CD4-positive, alpha-beta T cell treated with Interleukin-1 beta for 1 hour (primary cell): ENCODE measurements around the gene ITGA11.

Experiments
- DNase-seq, 2 donors: peaks; one replicate each; pipeline ENCODE4 v3.0.0-alpha.2; 2020 to 2022

Gene ITGA11

GRCh38 chr15:68307131-68307928 is 124.6 kb downstream of the ITGA11 start:
- DNase-seq: no peak

GRCh38 chr15:68305420-68305871 is 126.5 kb downstream of the ITGA11 start:
- DNase-seq: no peak

DNA sequence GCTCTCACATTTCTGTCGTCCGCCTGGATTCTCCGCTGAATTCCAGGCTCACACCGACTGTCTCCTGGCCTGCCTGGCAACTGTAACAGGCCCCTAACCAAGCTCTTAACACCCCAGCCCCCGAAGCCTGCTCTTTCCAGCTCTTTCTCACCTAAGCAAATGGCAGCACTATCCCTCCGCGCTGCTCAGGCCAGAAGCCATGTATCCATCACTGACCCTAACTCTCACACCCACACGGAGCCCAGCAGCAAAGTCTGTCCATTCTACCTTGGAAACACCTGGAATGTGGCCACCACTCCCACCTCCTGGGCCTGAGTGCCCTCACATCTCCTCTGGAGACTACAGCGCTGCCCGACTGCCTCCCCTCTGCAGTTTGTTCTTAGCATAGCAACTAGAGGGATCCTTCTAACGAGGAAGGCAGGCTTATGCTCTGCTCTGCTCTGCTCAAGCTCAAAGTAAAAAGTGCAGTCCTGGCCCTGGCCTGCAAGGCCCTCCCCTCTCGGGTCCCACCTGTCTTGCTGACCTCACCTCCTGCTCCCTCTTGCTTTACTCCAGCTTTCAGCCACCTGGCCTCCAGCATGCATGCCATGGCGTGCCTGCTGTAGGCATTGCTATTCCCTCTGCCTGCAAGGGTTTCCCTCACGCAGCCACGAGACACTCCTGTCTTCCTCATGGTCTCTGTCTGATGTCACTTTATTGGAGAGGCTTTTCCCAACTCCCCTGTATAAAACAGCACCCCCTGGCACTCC is 127.2 kb downstream of the ITGA11 start:
- no peak for DNase-seq

DNA sequence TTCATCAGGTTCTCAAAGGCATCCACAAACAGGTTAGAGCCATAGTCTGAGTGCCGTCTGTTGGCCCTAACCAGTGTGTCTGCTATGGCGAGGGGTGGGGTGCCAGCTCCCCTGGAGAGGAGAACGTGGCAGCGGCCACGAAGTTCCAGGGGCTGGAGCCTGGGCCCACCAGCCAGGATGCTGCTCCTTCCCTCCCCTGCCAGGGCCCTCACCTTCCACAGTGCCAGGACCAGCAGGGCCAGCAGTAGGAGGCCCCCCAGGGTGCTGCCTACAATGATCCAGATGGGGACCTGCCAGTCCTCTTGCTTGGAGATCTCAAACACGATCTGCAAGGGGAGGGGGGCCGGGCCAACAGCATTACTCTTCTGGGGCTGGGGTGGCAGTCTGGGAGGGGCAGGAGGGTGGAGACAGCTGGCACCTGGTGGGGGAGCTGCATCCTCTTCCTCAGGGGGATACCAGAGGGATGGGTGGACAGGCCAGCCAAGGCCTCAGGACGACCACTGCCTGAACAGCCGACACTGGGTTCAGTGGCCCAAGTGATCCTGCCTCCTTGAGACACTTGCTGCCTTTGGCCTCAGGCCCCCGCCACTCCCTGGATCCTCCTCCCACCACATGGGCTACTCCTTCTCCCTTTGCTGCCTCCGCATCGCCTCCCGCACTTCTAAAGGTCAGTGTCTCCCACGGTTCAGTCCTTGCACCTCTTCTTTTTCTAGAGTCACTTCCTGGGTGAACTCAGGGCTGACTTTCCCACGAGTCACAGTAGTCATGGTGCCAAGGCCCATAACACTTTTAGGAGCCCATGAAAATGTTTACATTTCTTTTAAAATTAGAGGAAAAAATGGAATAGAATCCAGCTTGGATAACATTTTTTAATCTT is 128.2 kb downstream of the ITGA11 start:
- DNase-seq: no peak

GRCh38 chr15:68303134-68303533 is 128.8 kb downstream of the ITGA11 start:
- no peak for DNase-seq

DNA sequence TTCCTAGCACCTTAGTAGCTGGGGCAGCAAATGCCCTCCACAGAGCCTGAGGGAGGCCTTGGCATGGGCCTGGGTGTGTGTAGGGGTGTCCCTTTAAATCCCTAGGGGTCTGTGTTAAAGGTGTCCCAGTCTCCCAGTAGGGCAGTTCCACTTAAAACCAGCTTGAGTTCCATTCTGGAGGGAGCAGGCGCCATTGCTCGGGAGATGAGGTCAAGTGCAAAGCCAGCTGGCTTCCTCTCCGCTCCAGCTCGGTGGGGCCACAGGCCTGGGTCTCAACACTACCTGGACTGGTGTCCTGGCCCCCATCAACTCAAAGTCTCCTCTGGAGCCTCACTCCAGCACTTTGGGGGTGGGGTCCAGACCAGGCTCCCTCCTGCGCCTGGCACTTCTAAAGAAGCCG is 129.2 kb downstream of the ITGA11 start:
- no peak for DNase-seq

DNA sequence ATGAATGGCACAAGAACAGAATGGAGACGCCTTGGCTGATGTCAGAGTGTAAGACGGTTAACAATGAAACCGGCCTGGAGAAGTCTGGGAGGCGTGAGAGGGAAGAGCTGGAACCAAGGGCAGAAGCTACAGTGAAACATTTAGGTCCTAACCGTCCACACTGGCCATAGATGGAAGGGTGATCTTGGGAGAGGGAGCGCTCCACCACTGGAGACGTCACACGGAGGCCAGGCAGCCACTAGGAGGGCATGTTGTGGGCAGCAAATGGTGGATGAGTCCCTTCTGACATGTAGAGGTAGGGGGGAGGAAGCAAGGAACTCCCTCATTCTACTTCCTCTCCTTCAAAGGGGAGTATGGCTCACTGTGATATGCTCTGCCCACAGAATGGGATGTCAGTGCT is 130.7 kb downstream of the ITGA11 start:
- DNase-seq: no peak

DNA sequence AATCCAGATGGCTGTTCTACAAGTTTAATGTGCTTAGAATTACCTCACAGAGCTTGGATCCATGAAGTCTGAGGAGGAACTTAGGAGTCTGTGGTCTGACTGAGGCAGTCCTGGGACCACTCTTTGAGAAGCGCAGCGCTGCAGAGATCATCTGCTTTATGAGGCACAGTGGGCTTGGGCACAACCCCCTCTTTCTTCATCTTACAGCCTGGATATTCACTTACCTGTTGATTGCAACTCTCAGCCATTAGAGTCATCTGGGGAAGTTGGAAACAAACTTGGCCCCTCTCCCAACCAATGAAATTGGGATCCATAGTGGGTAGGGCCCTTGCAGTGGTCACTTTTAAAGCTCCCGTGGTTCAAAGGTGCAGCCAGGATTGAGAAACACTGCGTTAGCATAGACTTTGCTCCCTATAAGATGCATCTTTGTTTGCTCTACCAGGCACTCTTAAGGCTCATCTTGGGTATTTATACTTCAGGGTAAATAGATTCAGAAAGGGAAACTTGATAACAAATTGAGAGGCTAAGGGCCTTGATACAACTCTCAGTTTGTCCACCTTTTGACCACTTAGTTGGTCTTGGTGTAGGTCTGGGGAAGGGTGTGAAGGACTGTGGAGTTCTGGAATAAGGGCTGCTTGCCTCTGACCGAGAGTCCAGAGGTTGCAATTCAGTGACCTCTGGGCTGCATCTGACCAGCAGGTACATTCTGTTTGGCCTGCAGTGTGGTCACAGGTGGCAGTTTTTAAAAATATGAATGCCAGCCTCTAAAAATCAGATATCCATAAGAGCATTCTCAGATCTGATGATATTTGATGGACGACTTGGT is 131.6 kb downstream of the ITGA11 start:
- DNase-seq: no peak

DNA sequence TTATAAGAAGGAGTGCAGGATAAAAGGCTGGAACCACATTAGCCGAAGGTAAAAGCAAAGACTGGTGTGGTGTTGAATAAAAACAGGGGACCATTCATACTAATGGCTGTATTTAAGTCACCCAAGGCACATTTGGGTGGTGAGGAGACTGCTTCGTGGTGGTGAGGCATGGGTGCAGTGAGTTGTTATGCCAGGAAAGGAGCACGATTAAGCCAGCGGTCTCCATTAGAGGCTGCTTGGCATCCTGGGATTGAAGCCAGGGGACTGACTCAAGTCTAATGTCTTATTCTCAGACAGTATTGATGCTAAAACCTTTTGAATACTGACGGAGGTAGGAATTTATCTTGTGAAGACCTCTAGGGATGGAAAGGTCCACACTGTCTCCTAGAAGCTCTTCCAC is 132.5 kb downstream of the ITGA11 start:
- no peak for DNase-seq

DNA sequence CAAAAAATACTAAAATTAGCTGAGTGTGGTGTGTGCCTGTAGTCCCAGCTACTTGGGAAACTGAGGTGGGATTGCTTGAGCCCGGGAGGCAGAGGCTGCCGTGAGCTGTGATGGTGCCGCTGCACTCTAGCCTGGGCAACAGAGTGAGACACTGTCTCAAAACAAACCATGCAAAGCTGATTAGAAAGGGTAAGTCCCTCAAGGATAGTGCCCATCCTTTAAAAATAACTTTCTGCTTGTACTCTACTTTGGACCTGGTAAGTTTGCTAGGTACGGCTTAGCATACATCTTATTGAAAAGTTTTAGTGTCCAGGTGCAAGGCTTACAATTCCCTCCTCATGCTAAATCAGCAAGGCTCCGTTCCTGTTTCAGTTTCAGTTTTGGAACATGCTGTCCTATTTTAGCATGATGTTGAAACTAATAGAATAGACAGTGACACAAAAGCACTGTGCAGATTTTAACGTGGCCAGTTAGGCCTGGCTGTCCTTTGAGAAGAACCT is 133.0 kb downstream of the ITGA11 start:
- DNase-seq: peak in 1 of 2 donors; percentile 49

GRCh38 chr15:68298336-68298735 is 133.6 kb downstream of the ITGA11 start:
- no peak for DNase-seq

DNA sequence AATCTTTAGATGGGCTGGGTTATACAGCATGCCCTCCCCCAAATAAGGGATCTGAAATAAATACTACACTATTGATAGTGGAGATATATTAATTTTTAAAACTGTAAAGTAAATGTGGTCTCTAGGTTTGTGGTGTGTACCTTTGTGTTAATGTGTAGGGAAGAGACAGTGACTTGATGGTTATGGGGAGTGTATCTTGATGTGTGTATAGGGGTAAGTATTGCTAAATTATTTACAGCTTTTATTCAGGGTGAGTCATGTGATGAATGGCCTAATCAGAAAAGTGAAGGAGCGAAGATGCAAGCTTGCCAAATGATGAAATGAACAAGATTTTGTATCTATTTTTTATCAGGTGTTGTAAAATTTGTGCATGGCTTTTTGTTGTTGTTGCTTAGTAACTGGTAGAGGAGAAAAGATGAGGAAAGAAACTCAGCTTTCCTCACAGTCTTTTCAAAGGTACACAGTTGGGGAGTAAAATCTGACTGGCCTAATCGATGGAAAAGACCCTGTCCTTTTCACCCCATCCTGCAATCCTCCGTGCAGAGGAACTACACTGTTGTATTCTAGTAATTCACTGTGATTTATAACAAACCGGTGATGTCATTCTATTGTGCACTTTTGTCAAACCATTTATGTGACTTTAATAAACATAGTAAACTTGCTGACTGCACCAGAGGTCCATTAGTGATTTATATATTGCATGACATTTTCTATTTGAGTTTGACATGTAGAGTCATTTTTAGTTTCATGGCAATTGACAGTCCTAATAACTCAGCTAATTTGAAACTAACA is 136.8 kb downstream of the ITGA11 start:
- no peak for DNase-seq

GRCh38 chr15:68292967-68293366 is 139.0 kb downstream of the ITGA11 start:
- no peak for DNase-seq

DNA sequence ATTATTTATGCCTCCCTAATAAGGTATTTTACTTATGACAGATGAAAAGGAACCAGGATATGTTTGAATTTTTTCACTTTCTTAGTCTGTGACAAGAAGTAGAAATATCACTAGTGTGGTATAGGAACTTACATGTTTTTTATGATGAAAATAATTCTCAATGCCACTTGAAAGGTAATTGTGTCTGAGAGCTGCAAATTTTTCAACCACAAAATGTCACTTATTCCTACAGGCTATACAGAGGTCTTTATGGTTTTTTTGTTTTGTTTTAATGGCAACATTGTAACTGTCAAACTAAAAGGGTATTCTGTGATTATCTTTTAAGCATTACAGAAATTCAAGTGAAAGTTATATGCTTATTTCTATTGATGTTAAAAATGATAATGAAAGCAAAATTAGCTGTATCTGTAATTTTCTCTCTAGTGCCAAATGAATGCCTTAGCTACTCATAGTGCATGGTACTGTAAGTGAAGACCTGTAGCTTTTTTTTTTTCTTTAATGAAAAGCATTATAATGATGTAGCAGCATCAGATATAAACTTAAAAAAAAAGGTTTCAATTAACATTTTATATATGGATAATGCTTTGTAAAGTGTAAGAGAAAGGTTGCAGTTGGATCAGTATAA is 139.7 kb downstream of the ITGA11 start:
- DNase-seq: no peak

GRCh38 chr15:68290715-68291114 is 141.2 kb downstream of the ITGA11 start:
- no peak for DNase-seq

GRCh38 chr15:68289621-68290352 is 142.2 kb downstream of the ITGA11 start:
- DNase-seq: no peak

GRCh38 chr15:68289057-68289456 is 142.9 kb downstream of the ITGA11 start:
- no peak for DNase-seq

- DNase-seq: no peak
Observed at GRCh38 chr15:68286256-68286655, 145.7 kb downstream of the ITGA11 start.

DNA sequence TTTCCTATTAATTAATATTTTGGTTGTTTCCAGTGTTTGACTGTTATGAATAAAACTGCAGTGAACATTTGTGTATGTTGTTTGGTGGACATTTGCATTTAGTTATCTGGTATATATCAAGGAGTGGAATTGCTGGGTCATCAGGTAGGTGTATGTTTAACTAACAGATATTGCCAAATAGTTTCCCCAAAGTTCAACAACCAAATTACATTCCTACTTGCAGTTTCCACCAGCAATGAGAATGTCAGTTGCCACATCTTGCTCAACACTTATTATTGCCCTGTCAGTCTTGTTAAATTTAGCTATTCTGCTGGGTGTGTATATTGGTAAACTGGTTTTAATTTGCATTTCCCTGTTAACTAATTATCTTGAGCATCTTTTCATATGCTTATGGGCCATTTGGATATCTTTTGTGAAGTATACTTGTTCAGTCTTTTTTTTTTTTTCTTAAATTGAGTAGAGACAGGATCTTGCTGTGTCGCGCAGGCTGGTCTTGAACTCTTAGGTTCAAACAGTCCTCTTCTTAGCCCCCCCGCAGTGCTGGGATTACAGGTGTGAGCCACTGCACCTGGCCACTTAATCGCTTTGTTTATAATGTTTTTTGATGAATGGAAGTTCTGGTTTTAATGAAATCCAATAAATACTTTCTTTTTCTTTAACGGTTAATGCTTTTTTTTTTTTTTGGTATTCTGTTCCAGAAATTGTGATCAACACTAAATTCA is 146.5 kb downstream of the ITGA11 start:
- no peak for DNase-seq
